ENCODE data around the gene WNK3.

DNA sequence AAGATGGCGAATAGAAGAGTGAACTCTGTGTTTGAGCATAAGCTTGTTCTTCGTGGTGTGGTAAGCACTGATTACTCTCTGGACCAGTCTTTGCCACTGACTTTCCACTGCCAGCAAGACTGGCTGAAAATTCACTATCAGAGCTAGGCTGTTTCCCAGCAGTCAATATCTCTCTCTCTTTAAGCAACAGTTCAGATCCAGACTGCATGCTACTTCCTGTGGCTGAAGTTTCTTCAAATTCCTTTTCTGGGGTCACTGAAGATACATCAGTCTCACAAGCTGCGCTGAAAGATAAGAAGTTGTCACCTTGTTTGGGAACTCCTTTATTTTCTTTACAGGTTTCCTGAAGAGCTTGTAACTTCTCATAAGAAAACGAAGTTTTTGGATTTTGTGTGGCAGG is 120.8 kb downstream of the WNK3 start:
- no peak for TF ChIP-seq CTCF (conservative IDR thresholded peaks at IDR 0.05; ENCODE audit: low read depth, low read length)
- TF ChIP-seq EZH2 (IDR thresholded peaks at IDR 0.05; ENCODE audit: borderline replicate concordance, low read depth, low read length, poor library complexity, severe bottlenecking), result no peak
